Gastrocnemius medialis (tissue), 4 donors: ENCODE results near the gene KIAA1549.

Experiments
- CTCF ChIP-seq, 5 experiments: fragments of 450-650 bp in 3 of 5; fragments of 200-600 bp in 2 of 5; sonication (generic) in 2 of 5; IDR thresholded peaks in 4 of 5; conservative IDR thresholded peaks in 1 of 5; 1 replicate in 4 of 5; 2 replicates in 1 of 5; pipeline ENCODE4 v1.5.1; 2016 to 2019; ENCODE audit warnings: antibody characterized with exemption in 5 of 5, mild to moderate bottlenecking in 3 of 5, moderate library complexity in 3 of 5
- POLR2A ChIP-seq, 2 donors: fragments of 450-650 bp; IDR thresholded peaks; one replicate each; pipeline ENCODE4 v1.6.1; 2017; ENCODE audit warnings: antibody characterized with exemption in 2 of 2, mild to moderate bottlenecking in 2 of 2, moderate library complexity in 2 of 2

GRCh38 chr7:138944592-138944991 lies 36.6 kb downstream of the KIAA1549 start:
- TF ChIP-seq CTCF (IDR thresholded peaks at IDR 0.05 in 4 of 5, conservative IDR thresholded peaks at IDR 0.05 in 1 of 5) (no peak), POLR2A (IDR thresholded peaks at IDR 0.05) (no peak)
